Fibroblast of the aortic adventitia (primary cell): Measurements from ENCODE around the gene SLC22A12. TPM values are rescaled to one million over a fixed set of nuclear protein-coding genes. Genes with fewer than 3 reads are reported as not detected.

Experiments
- DNase-seq: peaks from one replicate; pipeline ENCODE4 v3.0.0-alpha.2; 2010; ENCODE audit warnings: low read depth
- H3K4me3 ChIP-seq: 2 replicates; pipeline ENCODE4 v1.5.1; 2011; ENCODE audit warnings: low read depth, mild to moderate bottlenecking, control low read depth, low read length, moderate library complexity
- total RNA-seq: library from RNA; depleted of rRNA; stranded (reverse); fragments of >200 nt; gene quantifications from 2 replicates; pipeline ENCODE4 v1.2.3, GENCODE V29; 2012; ENCODE audit warnings: low replicate concordance
- TF ChIP-seq, protein P1 (sequence below): IDR thresholded peaks from 2 replicates; pipeline ENCODE4 v1.5.1; 2011; ENCODE audit warnings: mild to moderate bottlenecking, low read length, control low read depth, inconsistent platforms; ENCODE audit not compliant: insufficient read depth

The SLC22A12 gene
- total RNA-seq, 1 donor, result not detected

DNA sequence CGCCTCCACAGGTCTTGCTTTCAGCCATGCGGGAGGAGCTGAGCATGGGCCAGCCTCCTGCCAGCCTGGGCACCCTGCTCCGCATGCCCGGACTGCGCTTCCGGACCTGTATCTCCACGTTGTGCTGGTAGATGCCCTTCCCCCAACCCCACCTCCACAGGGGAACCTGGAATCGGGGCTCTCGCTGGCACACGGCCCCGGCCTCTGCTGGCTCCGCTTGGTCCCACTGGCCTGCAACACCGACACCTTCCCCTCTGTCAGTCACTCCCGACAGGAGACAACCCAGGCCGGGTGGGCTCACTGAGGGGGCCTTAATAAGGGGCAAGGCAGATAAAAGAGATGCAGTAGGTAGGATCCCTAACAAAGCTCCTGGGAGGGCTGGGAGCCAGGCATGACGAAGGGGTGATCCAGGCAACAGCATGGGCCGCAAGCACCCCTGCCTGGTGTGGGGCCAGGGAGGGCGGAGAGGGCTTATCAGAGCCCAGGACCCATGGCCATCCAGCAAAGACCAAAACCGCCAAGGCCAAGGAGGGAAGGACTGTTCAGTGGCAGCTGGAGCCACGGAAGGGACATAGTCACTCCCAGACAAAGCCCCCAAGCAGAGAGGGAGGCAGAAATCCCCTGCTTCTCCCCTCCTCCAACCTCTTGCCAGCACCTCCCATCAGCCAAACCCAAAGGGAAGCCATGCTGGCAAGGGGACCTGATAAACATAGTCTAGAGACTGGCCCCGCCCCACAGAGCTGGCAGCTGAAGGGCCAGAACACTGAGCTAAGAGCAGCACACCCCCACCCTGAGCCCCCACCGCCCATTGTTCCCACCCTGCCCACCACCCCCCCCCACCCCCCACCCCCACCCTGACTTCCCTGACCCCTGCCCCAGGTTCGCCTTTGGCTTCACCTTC lies 8.0 kb downstream of the SLC22A12 start:
- TF ChIP-seq, protein P1, sequence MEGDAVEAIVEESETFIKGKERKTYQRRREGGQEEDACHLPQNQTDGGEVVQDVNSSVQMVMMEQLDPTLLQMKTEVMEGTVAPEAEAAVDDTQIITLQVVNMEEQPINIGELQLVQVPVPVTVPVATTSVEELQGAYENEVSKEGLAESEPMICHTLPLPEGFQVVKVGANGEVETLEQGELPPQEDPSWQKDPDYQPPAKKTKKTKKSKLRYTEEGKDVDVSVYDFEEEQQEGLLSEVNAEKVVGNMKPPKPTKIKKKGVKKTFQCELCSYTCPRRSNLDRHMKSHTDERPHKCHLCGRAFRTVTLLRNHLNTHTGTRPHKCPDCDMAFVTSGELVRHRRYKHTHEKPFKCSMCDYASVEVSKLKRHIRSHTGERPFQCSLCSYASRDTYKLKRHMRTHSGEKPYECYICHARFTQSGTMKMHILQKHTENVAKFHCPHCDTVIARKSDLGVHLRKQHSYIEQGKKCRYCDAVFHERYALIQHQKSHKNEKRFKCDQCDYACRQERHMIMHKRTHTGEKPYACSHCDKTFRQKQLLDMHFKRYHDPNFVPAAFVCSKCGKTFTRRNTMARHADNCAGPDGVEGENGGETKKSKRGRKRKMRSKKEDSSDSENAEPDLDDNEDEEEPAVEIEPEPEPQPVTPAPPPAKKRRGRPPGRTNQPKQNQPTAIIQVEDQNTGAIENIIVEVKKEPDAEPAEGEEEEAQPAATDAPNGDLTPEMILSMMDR, result no peak
- DNase-seq, result no peak
- H3K4me3 ChIP-seq, result no peak overlapping the region

DNA sequence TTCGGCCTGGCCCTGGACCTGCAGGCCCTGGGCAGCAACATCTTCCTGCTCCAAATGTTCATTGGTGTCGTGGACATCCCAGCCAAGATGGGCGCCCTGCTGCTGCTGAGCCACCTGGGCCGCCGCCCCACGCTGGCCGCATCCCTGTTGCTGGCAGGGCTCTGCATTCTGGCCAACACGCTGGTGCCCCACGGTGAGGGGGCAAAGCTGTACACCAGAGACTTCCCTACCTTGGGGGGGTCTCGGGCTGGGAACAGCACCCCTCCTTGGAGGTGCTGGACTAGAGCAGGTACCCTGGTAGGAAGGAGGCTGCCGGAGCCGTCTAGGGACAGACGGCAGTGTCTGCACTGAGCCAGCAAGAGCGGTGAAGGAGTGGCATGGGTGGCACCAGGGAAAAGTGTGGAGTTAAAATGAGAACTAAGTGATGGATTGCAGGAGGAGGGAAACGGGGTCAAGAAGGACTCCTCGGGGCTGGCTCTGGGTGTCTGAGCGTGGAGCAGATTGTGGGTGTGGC lies 8.7 kb downstream of the SLC22A12 start:
- no peak for DNase-seq
- TF ChIP-seq, protein P1, result no peak
- no peak overlapping the region for H3K4me3 ChIP-seq

DNA sequence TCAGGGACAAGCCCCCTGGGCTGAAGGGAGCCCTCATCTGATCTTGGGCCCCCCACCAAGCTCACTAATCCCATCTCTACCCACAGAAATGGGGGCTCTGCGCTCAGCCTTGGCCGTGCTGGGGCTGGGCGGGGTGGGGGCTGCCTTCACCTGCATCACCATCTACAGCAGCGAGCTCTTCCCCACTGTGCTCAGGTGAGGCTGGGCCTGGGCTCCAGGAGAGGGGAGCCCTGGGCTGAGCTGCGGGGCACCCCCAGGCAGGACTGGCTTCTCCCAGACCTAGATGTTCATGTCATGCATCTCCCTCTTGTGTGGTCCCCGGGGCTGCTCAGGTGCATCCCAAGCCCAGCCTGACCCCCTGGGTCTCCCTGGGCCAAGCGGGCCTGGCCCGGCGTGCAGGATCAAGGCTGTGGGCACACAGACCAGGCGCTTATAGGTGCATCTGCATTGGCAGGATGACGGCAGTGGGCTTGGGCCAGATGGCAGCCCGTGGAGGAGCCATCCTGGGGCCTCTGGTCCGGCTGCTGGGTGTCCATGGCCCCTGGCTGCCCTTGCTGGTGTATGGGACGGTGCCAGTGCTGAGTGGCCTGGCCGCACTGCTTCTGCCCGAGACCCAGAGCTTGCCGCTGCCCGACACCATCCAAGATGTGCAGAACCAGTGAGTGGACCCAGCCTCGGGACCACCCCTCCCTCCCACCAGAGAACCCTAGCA lies 9.4 kb downstream of the SLC22A12 start:
- H3K4me3 ChIP-seq, result no peak overlapping the region
- no peak for DNase-seq
- TF ChIP-seq, protein P1, result no peak

DNA sequence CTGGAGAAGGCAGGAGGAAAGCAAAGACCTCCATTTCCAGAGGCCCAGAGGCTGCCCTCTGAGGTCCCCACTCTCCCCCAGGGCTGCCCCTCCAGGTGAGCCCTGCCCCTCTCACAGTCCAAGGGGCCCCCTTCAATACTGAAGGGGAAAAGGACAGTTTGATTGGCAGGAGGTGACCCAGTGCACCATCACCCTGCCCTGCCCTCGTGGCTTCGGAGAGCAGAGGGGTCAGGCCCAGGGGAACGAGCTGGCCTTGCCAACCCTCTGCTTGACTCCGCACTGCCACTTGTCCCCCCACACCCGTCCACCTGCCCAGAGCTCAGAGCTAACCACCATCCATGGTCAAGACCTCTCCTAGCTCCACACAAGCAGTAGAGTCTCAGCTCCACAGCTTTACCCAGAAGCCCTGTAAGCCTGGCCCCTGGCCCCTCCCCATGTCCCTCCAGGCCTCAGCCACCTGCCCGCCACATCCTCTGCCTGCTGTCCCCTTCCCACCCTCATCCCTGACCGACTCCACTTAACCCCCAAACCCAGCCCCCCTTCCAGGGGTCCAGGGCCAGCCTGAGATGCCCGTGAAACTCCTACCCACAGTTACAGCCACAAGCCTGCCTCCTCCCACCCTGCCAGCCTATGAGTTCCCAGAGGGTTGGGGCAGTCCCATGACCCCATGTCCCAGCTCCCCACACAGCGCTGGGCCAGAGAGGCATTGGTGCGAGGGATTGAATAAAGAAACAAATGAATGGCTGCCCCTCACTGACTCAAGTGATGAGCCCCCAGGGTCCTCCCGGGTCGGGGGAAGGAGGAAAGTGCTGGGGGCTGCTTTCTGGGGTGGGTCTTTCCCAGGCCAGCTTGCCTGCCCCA lies 10.8 kb downstream of the SLC22A12 start:
- DNase-seq, result no peak
- no peak overlapping the region for H3K4me3 ChIP-seq
- TF ChIP-seq, protein P1, result no peak

DNA sequence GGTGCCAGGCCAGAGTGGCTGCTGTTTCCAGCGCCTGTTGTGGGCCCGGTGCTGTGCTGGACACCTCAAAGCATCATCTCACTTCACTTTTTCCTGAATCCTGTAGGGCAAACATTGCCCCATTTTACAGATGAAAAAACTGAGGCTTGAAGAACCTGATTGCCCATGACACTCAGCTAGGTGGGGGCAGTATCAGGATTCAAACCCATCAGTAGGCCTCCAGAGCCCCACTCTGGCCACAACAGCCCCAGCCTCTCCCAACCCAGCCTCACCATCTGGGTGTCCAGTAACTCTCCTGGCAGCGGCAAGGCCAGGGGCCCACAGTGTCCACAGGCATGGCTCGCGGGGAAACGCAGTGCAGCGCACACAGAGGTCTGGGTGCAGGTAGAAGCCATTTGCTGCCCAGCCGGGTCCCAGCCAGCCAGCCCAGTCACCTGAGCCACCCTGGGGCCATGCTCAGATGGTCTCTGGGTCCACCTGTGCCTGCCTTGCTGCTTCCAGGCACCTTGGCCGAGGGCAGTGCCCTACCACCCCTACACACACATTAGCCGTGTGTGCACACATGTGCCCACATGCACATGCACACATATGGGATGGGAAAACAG lies 11.5 kb downstream of the SLC22A12 start:
- TF ChIP-seq, protein P1, result no peak
- no peak for DNase-seq
- no peak overlapping the region for H3K4me3 ChIP-seq
